Activated effector memory CD4-positive, alpha-beta T cell treated with Interleukin-2 at 50 U/mL for 16 hours (primary cell): ENCODE data around the gene ACKR1.

Source experiments
- DNase-seq: peaks from one replicate; pipeline ENCODE4 v3.0.0-alpha.2; 2020

ACKR1 gene

GRCh38 chr1:159223004-159223403, 18.3 kb downstream of the ACKR1 start:
- DNase-seq = no peak

GRCh38 chr1:159228554-159228953, 23.9 kb downstream of the ACKR1 start:
- no peak for DNase-seq

- no peak for DNase-seq
These were observed 24.7 kb downstream of the ACKR1 start for GRCh38 chr1:159229260-159229885.

- DNase-seq = no peak
These were observed 25.2 kb downstream of the ACKR1 start for GRCh38 chr1:159229896-159230295.

GRCh38 chr1:159239551-159240220, 35.0 kb downstream of the ACKR1 start:
- DNase-seq = no peak

- DNase-seq = no peak
These were observed 42.6 kb downstream of the ACKR1 start for GRCh38 chr1:159247266-159247665.

- no peak for DNase-seq
These were observed 43.6 kb downstream of the ACKR1 start for GRCh38 chr1:159248311-159248710.

GRCh38 chr1:159250638-159251216, 46.1 kb downstream of the ACKR1 start:
- no peak for DNase-seq
